HEK293 (cell line): ENCODE data around the gene ANKRD33B.

Experiments used
- CTCF ChIA-PET: fragments of 350-600 bp; formaldehyde crosslinking; extraction: SDS; loops from one replicate; lab custom pipeline; 2021; ENCODE audit warnings: antibody characterized with exemption; lab: Yijun Ruan, JAX
- POLR2A ChIA-PET: fragments of 300-600 bp; formaldehyde crosslinking; extraction: SDS; loops from one replicate; lab custom pipeline; 2020; ENCODE audit warnings: antibody characterized with exemption, inconsistent platforms; lab: Yijun Ruan, JAX
- H3K27ac ChIP-seq: fragments of 200-500 bp; sonication (Bioruptor generic); 2 replicates; pipeline ENCODE4 v1.5.1; 2014; ENCODE audit warnings: low read depth, low read length, control low read depth, inconsistent platforms; ENCODE audit errors: extremely low read depth
- H3K36me3 ChIP-seq, 2 experiments: fragments of 200-500 bp in 1 of 2; sonication (Bioruptor generic) in 1 of 2; 1 replicate in 1 of 2; 2 replicates in 1 of 2; pipeline ENCODE4 v1.5.1; 2014 to 2017; ENCODE audit warnings: inconsistent platforms in 2 of 2, low read length in 2 of 2; ENCODE audit not compliant: control insufficient read depth in 2 of 2, insufficient read depth in 1 of 2
- H3K4me1 ChIP-seq: fragments of 200-500 bp; sonication (Bioruptor generic); 2 replicates; pipeline ENCODE4 v1.5.1; 2014; ENCODE audit warnings: mild to moderate bottlenecking, low read length, inconsistent platforms; ENCODE audit not compliant: control insufficient read depth, insufficient read depth
- H3K4me3 ChIP-seq: 2 replicates; pipeline ENCODE4 v1.5.1; 2011; ENCODE audit warnings: low read depth, mild to moderate bottlenecking, control low read depth, low read length, moderate library complexity
- H3K9me3 ChIP-seq: fragments of 200-500 bp; sonication (Bioruptor generic); 2 replicates; pipeline ENCODE4 v1.5.1; 2014; ENCODE audit warnings: low read depth, low read length, inconsistent platforms; ENCODE audit not compliant: control insufficient read depth, insufficient read depth
- KLF1 ChIP-seq: fragments of 450-650 bp; formaldehyde crosslinking; IDR thresholded peaks from 2 replicates; pipeline ENCODE4 v1.5.1; 2016; ENCODE audit warnings: missing biosample characterization, missing genetic modification characterization
- KLF10 ChIP-seq: fragments of 450-650 bp; IDR thresholded peaks from 2 replicates; pipeline ENCODE4 v1.5.1; 2018; ENCODE audit warnings: missing biosample characterization, mild to moderate bottlenecking, missing genetic modification characterization
- PRDM1 ChIP-seq: fragments of 450-650 bp; formaldehyde crosslinking; IDR thresholded peaks from 2 replicates; pipeline ENCODE4; 2016; ENCODE audit warnings: missing biosample characterization, missing genetic modification characterization
- SP2 ChIP-seq: fragments of 450-650 bp; formaldehyde crosslinking; IDR thresholded peaks from 2 replicates; pipeline ENCODE4 v1.5.1; 2016; ENCODE audit warnings: missing biosample characterization, missing genetic modification characterization
- ZBTB21 ChIP-seq: fragments of 450-650 bp; formaldehyde crosslinking; IDR thresholded peaks from 2 replicates; pipeline ENCODE4 v1.5.1; 2017; ENCODE audit warnings: missing biosample characterization, missing genetic modification characterization
- ZNF10 ChIP-seq: fragments of 450-650 bp; formaldehyde crosslinking; IDR thresholded peaks from 2 replicates; pipeline ENCODE4 v1.5.1; 2017; ENCODE audit warnings: missing biosample characterization, missing genetic modification characterization
- ZNF266 ChIP-seq: fragments of 450-650 bp; formaldehyde crosslinking; IDR thresholded peaks from 2 replicates; pipeline ENCODE4 v1.5.1; 2016; ENCODE audit warnings: missing biosample characterization, missing genetic modification characterization, low read depth
- ZNF302 ChIP-seq: fragments of 450-650 bp; formaldehyde crosslinking; IDR thresholded peaks from 2 replicates; pipeline ENCODE4 v1.5.1; 2016; ENCODE audit warnings: missing biosample characterization, missing genetic modification characterization, low read depth
- ZNF335 ChIP-seq: fragments of 450-650 bp; formaldehyde crosslinking; conservative IDR thresholded peaks from 2 replicates; pipeline ENCODE4 v1.5.1; 2016; ENCODE audit warnings: missing biosample characterization, missing genetic modification characterization
- ZNF350 ChIP-seq: fragments of 450-650 bp; formaldehyde crosslinking; IDR thresholded peaks from 2 replicates; pipeline ENCODE4 v1.5.0; 2017; ENCODE audit warnings: missing biosample characterization, mild to moderate bottlenecking, missing genetic modification characterization
- ZNF48 ChIP-seq: fragments of 450-650 bp; formaldehyde crosslinking; IDR thresholded peaks from 2 replicates; pipeline ENCODE4 v1.5.1; 2016; ENCODE audit warnings: missing biosample characterization, missing genetic modification characterization
- ZNF514 ChIP-seq: fragments of 450-650 bp; formaldehyde crosslinking; IDR thresholded peaks from 2 replicates; pipeline ENCODE4 v1.5.1; 2016; ENCODE audit warnings: missing biosample characterization, missing genetic modification characterization
- ZNF629 ChIP-seq: fragments of 450-650 bp; formaldehyde crosslinking; IDR thresholded peaks from 2 replicates; pipeline ENCODE4 v1.5.1; 2017; ENCODE audit warnings: missing biosample characterization, missing genetic modification characterization
- TF ChIP-seq, protein P1 (sequence below): fragments of 450-650 bp; formaldehyde crosslinking; IDR thresholded peaks from 2 replicates; pipeline ENCODE4 v1.5.1; 2016; ENCODE audit warnings: missing biosample characterization, missing genetic modification characterization
- TF ChIP-seq, protein P2 (sequence below): fragments of 450-650 bp; formaldehyde crosslinking; IDR thresholded peaks from 2 replicates; pipeline ENCODE4 v1.5.1; 2016; ENCODE audit warnings: missing biosample characterization, missing genetic modification characterization, borderline replicate concordance
- TF ChIP-seq, protein P3 (sequence below): fragments of 450-650 bp; formaldehyde crosslinking; IDR thresholded peaks from 2 replicates; pipeline ENCODE4 v1.5.1; 2016; ENCODE audit warnings: missing biosample characterization, missing genetic modification characterization, low read depth
- TF ChIP-seq, protein P4 (sequence below): fragments of 450-650 bp; formaldehyde crosslinking; IDR thresholded peaks from 2 replicates; pipeline ENCODE4 v1.5.1; 2016; ENCODE audit warnings: missing biosample characterization, missing genetic modification characterization

The ANKRD33B gene

DNA sequence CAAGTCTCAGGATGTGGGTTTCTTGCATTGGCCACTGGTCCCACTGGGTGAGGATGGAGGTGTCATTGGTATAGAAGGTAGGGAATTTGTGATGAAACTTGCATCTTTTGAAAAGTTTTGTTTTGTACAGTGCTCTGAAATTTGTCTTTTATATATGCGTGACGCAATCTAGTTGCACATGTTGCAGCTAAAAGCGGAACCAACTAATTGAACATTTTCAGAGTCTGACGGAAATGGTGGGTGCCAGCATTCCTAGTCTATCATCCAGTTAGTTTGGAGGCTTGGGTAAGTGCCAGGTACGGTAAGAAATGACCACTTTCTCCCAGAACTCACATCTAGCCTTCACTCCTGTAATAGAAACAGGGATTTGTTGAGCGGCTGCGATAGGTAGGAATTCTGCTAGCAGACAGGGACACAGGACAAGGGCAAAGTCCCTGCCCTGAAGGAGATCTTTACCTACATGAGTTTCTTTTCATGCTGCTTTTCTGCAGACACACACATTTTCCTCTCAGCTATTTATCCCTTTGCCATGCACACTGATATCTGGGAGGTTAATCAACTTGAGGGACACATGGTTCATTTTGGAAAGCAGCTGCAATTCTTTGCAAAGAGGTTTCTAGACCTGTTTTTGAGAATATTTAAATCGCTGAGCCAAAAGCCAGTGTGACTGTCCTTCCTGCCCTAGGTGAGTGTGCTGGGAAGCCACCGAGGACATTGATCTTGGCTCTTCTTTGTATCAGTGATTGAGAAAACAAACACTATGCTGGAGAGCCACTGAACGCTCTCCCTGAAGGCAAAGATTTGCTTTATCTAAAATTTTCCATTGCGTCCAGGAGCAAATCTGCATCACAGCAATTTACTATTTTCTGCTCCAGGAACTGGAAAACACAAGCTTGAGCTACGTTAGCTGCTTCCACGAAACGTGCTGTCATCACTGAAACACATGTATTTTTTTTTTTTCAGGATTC is 107.5 kb downstream of the ANKRD33B start (continued):
- TF ChIP-seq ZBTB21 (tag by site-specific recombination) (no peak), PRDM1 (tag by site-specific recombination) (no peak)

DNA sequence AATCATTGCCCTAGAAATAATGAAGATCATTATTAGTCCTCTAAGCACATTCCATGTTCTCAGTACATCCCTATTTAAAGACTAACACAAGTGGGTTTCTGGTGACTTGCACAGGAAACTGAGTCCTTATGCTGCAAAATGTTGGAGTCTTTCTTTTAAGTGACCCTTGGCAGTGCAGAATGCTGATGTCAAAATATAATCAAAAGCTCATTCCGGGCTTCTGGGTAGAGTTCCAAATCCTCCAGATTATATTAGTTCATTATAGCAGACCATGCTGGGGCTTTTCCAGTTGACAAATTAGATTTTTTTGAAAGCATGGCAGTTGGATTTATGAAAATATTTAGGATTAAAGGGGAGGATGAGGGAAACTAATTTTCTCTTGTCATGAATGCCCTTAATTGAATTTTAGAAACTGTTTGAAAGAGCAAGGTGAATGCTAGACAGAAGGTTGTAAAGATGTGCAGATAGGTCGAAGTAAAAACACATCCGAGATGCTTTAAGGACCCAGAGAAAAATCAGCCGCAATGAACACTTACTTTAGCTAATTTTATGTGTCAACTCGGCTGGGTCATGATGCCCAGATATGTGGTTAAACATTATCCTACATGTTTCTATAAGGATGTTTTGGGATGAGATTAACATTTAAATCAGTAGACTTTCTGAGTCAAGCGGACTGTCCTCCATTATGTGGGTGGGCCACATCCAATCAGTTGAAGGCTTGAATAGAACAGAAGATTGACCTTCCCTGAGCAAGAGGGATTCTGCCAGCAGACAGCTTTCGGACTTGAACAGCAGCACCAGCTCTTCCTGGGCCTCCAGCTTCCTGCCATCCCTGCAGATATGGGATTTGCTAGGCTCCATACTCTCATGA is 108.5 kb downstream of the ANKRD33B start:
- no peaks in the 10 kb centered on the region for H3K9me3 ChIP-seq
- H3K4me3 ChIP-seq = no peak overlapping the region
- H3K4me1 ChIP-seq = no peaks in the 10 kb centered on the region
- POLR2A ChIA-PET = no interaction called here
- TF ChIP-seq ZNF350 (no peak), ZNF10 (tag by site-specific recombination) (peak; percentile 96)
- CTCF ChIA-PET = interaction anchor here (1.0 kb wide), 1 partner anchor 17 kb away, joined by 3 read pairs; no protein-coding TSS in a partner anchor
- no peaks in the 10 kb centered on the region for H3K36me3 ChIP-seq
- H3K27ac ChIP-seq = no peak overlapping the region

DNA sequence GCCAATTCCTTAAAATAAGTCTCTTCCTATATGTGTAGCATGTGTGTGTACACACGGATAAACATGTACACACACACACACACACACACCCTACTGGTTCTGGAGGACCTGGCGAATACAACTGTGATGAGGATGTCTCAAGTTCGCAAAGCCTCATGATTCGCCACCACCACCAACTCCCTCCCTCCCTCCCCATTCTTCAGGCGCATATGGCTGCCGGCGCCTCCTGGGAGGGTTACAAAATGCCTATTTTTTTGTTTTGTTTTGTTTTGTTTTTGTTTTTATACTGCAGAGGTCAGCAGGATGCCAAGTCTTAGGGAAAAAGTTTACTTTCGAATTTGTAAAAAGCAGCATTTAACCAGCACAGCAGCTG is 109.1 kb downstream of the ANKRD33B start:
- Histone ChIP-seq H3K4me1 (no peaks in the 10 kb centered on the region), H3K4me3 (no peak overlapping the region), H3K9me3 (no peaks in the 10 kb centered on the region), H3K27ac (no peak overlapping the region), H3K36me3 (peaks cover 0 to 6% of the 10 kb centered on the region in 2 experiments; a peak in 1 of 3 replicates)
- ChIA-PET CTCF (no interaction called here), POLR2A (no interaction called here)
- no peak for TF ChIP-seq ZNF302 (tag by site-specific recombination)
- no peak for TF ChIP-seq ZNF514
- TF ChIP-seq ZNF629 (tag by site-specific recombination) = no peak
- TF ChIP-seq ZNF266 (tag by site-specific recombination) = no peak

DNA sequence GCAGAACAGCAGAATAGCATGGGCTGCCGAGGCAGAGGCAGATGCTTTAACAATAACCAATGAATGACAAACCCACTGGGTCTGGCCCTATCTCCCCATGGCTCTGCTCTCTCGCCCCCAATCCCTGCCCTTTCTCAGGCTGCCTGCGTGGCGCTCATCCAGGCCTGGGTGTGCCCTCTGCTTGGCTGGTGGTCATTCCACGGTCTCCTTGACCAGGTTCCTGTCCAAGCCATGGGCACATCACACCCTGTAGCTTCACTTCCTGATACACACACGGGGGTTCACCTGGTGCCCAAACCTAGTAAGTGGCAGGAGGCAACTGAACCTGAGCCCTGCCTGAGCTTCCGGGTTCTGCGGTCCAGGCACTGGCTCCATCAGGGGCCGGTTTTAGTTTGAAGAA is 109.5 kb downstream of the ANKRD33B start:
- peaks cover 0 to 10% of the 10 kb centered on the region in 2 experiments; a peak in 1 of 3 replicates for H3K36me3 ChIP-seq
- POLR2A ChIA-PET = no interaction called here
- no peaks in the 10 kb centered on the region for H3K9me3 ChIP-seq
- H3K27ac ChIP-seq = no peak overlapping the region
- CTCF ChIA-PET = interaction anchor here (0.6 kb wide), 1 partner anchor 22 kb away, joined by 4 read pairs; no protein-coding TSS in a partner anchor
- no peak overlapping the region for H3K4me3 ChIP-seq
- no peaks in the 10 kb centered on the region for H3K4me1 ChIP-seq
- TF ChIP-seq ZNF48 (tag by site-specific recombination) = no peak
- no peak for TF ChIP-seq KLF10 (tag by site-specific recombination)
- TF ChIP-seq, protein P1, sequence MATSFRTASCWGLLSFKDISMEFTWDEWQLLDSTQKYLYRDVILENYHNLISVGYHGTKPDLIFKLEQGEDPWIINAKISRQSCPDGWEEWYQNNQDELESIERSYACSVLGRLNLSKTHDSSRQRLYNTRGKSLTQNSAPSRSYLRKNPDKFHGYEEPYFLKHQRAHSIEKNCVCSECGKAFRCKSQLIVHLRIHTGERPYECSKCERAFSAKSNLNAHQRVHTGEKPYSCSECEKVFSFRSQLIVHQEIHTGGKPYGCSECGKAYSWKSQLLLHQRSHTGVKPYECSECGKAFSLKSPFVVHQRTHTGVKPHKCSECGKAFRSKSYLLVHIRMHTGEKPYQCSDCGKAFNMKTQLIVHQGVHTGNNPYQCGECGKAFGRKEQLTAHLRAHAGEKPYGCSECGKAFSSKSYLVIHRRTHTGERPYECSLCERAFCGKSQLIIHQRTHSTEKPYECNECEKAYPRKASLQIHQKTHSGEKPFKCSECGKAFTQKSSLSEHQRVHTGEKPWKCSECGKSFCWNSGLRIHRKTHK = no peak
- no peak for TF ChIP-seq SP2
- TF ChIP-seq, protein P2, sequence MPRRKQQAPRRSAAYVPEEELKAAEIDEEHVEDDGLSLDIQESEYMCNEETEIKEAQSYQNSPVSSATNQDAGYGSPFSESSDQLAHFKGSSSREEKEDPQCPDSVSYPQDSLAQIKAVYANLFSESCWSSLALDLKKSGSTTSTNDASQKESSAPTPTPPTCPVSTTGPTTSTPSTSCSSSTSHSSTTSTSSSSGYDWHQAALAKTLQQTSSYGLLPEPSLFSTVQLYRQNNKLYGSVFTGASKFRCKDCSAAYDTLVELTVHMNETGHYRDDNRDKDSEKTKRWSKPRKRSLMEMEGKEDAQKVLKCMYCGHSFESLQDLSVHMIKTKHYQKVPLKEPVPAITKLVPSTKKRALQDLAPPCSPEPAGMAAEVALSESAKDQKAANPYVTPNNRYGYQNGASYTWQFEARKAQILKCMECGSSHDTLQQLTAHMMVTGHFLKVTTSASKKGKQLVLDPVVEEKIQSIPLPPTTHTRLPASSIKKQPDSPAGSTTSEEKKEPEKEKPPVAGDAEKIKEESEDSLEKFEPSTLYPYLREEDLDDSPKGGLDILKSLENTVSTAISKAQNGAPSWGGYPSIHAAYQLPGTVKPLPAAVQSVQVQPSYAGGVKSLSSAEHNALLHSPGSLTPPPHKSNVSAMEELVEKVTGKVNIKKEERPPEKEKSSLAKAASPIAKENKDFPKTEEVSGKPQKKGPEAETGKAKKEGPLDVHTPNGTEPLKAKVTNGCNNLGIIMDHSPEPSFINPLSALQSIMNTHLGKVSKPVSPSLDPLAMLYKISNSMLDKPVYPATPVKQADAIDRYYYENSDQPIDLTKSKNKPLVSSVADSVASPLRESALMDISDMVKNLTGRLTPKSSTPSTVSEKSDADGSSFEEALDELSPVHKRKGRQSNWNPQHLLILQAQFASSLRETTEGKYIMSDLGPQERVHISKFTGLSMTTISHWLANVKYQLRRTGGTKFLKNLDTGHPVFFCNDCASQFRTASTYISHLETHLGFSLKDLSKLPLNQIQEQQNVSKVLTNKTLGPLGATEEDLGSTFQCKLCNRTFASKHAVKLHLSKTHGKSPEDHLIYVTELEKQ (tag by site-specific recombination) = no peak
- TF ChIP-seq ZNF335 (tag by site-specific recombination) = no peak
- TF ChIP-seq, protein P3, sequence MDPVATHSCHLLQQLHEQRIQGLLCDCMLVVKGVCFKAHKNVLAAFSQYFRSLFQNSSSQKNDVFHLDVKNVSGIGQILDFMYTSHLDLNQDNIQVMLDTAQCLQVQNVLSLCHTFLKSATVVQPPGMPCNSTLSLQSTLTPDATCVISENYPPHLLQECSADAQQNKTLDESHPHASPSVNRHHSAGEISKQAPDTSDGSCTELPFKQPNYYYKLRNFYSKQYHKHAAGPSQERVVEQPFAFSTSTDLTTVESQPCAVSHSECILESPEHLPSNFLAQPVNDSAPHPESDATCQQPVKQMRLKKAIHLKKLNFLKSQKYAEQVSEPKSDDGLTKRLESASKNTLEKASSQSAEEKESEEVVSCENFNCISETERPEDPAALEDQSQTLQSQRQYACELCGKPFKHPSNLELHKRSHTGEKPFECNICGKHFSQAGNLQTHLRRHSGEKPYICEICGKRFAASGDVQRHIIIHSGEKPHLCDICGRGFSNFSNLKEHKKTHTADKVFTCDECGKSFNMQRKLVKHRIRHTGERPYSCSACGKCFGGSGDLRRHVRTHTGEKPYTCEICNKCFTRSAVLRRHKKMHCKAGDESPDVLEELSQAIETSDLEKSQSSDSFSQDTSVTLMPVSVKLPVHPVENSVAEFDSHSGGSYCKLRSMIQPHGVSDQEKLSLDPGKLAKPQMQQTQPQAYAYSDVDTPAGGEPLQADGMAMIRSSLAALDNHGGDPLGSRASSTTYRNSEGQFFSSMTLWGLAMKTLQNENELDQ (tag by site-specific recombination) = no peak
- TF ChIP-seq, protein P4, sequence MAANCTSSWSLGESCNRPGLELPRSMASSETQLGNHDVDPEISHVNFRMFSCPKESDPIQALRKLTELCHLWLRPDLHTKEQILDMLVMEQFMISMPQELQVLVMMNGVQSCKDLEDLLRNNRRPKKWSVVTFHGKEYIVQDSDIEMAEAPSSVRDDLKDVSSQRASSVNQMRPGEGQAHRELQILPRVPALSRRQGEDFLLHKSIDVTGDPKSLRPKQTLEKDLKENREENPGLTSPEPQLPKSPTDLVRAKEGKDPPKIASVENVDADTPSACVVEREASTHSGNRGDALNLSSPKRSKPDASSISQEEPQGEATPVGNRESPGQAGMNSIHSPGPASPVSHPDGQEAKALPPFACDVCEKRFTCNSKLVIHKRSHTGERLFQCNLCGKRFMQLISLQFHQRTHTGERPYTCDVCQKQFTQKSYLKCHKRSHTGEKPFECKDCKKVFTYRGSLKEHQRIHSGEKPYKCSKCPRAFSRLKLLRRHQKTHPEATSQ = no peak
- TF ChIP-seq KLF1 (tag by site-specific recombination) = no peak
